ENCODE measurements around the gene PSMD12. TPM values are rescaled to one million over a fixed set of nuclear protein-coding genes. Genes with fewer than 3 reads are reported as not detected.

PSMD12 gene
- polyA plus RNA-seq, 1 donor from 2014 or later, result 24.1 TPM

- Histone ChIP-seq H3K4me3 (ENCODE audit: low read length) (no peak overlapping the region), H3K27ac (ENCODE audit: low read length) (no peak overlapping the region), H3F3A (ENCODE audit: insufficient read depth, low read length, poor library complexity, severe bottlenecking) (no peaks in the 10 kb centered on the region), H3K9me2 (ENCODE audit: insufficient read depth, low read length) (no peaks in the 10 kb centered on the region), H4K20me1 (ENCODE audit: insufficient read depth) (no peaks in the 10 kb centered on the region), H3K9ac (ENCODE audit: low read length) (no peak overlapping the region), H3K27me3 (ENCODE audit: insufficient read depth, low read depth, low read length) (no peaks in the 10 kb centered on the region), H3K36me3 (ENCODE audit: insufficient read depth, low read length) (no peaks in the 10 kb centered on the region), H3K79me2 (replicated peaks; ENCODE audit: insufficient read depth, low read length) (no peaks in the 10 kb centered on the region), H2AFZ (ENCODE audit: low read depth, low read length) (no peak overlapping the region), H3K4me2 (ENCODE audit: low read length) (no peak overlapping the region), H3K9me3 (ENCODE audit: low read length) (no peaks in the 10 kb centered on the region)
- TF ChIP-seq POLR2AphosphoS5 (IDR thresholded peaks at IDR 0.05), result no peak
- TF ChIP-seq MXI1 (conservative IDR thresholded peaks at IDR 0.05; ENCODE audit: poor library complexity, severe bottlenecking), result no peak
Observed at GRCh38 chr17:67413388-67413787, 47.0 kb upstream of the PSMD12 start.

DNA sequence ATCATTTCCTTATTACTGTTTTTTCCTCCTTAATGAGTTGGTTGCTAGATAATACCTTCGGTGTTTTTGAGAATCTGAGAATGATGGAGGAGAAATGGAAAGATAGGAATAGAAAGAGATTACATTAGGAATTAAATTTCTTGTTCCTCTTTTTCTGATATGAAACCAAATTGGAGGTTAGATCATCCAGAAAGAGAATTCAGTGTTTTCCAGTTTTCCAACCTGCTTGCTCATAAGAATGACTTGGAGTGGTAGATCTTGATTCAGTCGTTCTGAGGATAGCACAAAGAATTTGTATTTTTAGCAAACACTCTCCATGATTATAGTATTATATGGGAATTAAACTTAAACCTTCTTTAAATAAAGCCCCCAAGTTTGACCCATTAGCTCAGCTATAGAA lies 46.6 kb upstream of the PSMD12 start:
- Histone ChIP-seq H3F3A (ENCODE audit: insufficient read depth, low read length, poor library complexity, severe bottlenecking) (no peaks in the 10 kb centered on the region), H3K9ac (ENCODE audit: low read length) (no peak overlapping the region), H3K4me2 (ENCODE audit: low read length) (no peak overlapping the region), H3K4me3 (ENCODE audit: low read length) (no peak overlapping the region), H3K79me2 (replicated peaks; ENCODE audit: insufficient read depth, low read length) (no peaks in the 10 kb centered on the region), H3K9me2 (ENCODE audit: insufficient read depth, low read length) (no peaks in the 10 kb centered on the region), H2AFZ (ENCODE audit: low read depth, low read length) (no peak overlapping the region), H3K27me3 (ENCODE audit: insufficient read depth, low read depth, low read length) (no peaks in the 10 kb centered on the region), H3K9me3 (ENCODE audit: low read length) (no peaks in the 10 kb centered on the region), H4K20me1 (ENCODE audit: insufficient read depth) (no peaks in the 10 kb centered on the region), H3K27ac (ENCODE audit: low read length) (no peak overlapping the region), H3K36me3 (ENCODE audit: insufficient read depth, low read length) (no peaks in the 10 kb centered on the region)
- no peak for TF ChIP-seq CTCF (IDR thresholded peaks at IDR 0.05; ENCODE audit: poor library complexity, severe bottlenecking)
- no peak for TF ChIP-seq MXI1 (conservative IDR thresholded peaks at IDR 0.05; ENCODE audit: poor library complexity, severe bottlenecking)

GRCh38 chr17:67412032-67412431 lies 45.7 kb upstream of the PSMD12 start:
- no peak overlapping the region for H3K4me2 ChIP-seq (ENCODE audit: low read length)
- TF ChIP-seq POLR2AphosphoS5 (IDR thresholded peaks at IDR 0.05) (no peak), EP300 (conservative IDR thresholded peaks at IDR 0.05; ENCODE audit: poor library complexity, severe bottlenecking) (no peak), SMC3 (conservative IDR thresholded peaks at IDR 0.05; ENCODE audit: poor library complexity) (no peak), TAF1 (IDR thresholded peaks at IDR 0.05; ENCODE audit: low read depth) (no peak), RAD21 (conservative IDR thresholded peaks at IDR 0.05) (no peak), MXI1 (conservative IDR thresholded peaks at IDR 0.05; ENCODE audit: poor library complexity, severe bottlenecking) (no peak), EZH2 (IDR thresholded peaks at IDR 0.05; ENCODE audit: borderline replicate concordance, insufficient read depth, low read length, poor library complexity, severe bottlenecking) (no peak), CTCF (IDR thresholded peaks at IDR 0.05; ENCODE audit: poor library complexity, severe bottlenecking) (no peak), REST (IDR thresholded peaks at IDR 0.05; ENCODE audit: borderline replicate concordance) (no peak)
- H4K20me1 ChIP-seq (ENCODE audit: insufficient read depth), result no peaks in the 10 kb centered on the region
- no peak overlapping the region for H2AFZ ChIP-seq (ENCODE audit: low read depth, low read length)
- no peaks in the 10 kb centered on the region for H3K9me2 ChIP-seq (ENCODE audit: insufficient read depth, low read length)
- H3K9ac ChIP-seq (ENCODE audit: low read length), result no peak overlapping the region
- no peaks in the 10 kb centered on the region for H3F3A ChIP-seq (ENCODE audit: insufficient read depth, low read length, poor library complexity, severe bottlenecking)
- no peak overlapping the region for H3K27ac ChIP-seq (ENCODE audit: low read length)
- no peaks in the 10 kb centered on the region for H3K79me2 ChIP-seq (replicated peaks; ENCODE audit: insufficient read depth, low read length)
- H3K9me3 ChIP-seq (ENCODE audit: low read length), result no peaks in the 10 kb centered on the region
- no peaks in the 10 kb centered on the region for H3K36me3 ChIP-seq (ENCODE audit: insufficient read depth, low read length)
- H3K4me3 ChIP-seq (ENCODE audit: low read length), result no peak overlapping the region
- no peaks in the 10 kb centered on the region for H3K27me3 ChIP-seq (ENCODE audit: insufficient read depth, low read depth, low read length)

All from neural cell (in vitro differentiated cells).